Small intestine (tissue), 7 donors: ENCODE measurements around the gene TNRC6B. TPM values are rescaled to one million over a fixed set of nuclear protein-coding genes. Genes with fewer than 3 reads are reported as not detected.
A peak's percentile ranks its signal among the peaks of the same experiment; 100 is the strongest.

Experiments used
- DNase-seq, 2 donors: peaks; one replicate each; pipeline versions ENCODE4 v3.0.0 to v3.0.0-alpha.2; 2013
- FAIRE-seq: peaks from 2 replicates; lab custom pipeline; 2012; peaks lifted over from hg19 to GRCh38; lab: Jason Lieb, UNC
- H3K27ac ChIP-seq, 3 donors: one replicate each; pipeline ENCODE4 v1.5.1; 2013; ENCODE audit warnings: low read length in 2 of 3, mild to moderate bottlenecking in 2 of 3, control low read depth in 1 of 3, inconsistent platforms in 1 of 3, low read depth in 1 of 3, moderate library complexity in 1 of 3
- H3K27me3 ChIP-seq, 3 donors: one replicate each; pipeline ENCODE4 v1.6.1; 2013; ENCODE audit warnings: low read length in 3 of 3, inconsistent platforms in 1 of 3; ENCODE audit not compliant: control insufficient read depth in 3 of 3, insufficient read depth in 3 of 3
- H3K36me3 ChIP-seq, 3 donors: one replicate each; pipeline ENCODE4 v1.6.1; 2013; ENCODE audit warnings: low read length in 3 of 3, inconsistent platforms in 1 of 3, low read depth in 1 of 3, mild to moderate bottlenecking in 1 of 3, moderate library complexity in 1 of 3; ENCODE audit not compliant: control insufficient read depth in 3 of 3, insufficient read depth in 2 of 3
- H3K4me1 ChIP-seq, 3 donors: one replicate each; pipeline ENCODE4 v1.6.1; 2013; ENCODE audit warnings: low read length in 2 of 3, inconsistent platforms in 1 of 3, low read depth in 1 of 3, mild to moderate bottlenecking in 1 of 3, moderate library complexity in 1 of 3; ENCODE audit not compliant: control insufficient read depth in 3 of 3, insufficient read depth in 2 of 3
- H3K4me3 ChIP-seq, 3 donors: one replicate each; pipeline ENCODE4 v1.5.1; 2013; ENCODE audit warnings: low read length in 3 of 3, control low read depth in 1 of 3, inconsistent platforms in 1 of 3, low read depth in 1 of 3, mild to moderate bottlenecking in 1 of 3, moderate library complexity in 1 of 3
- H3K9me3 ChIP-seq, 2 donors: one replicate each; pipeline ENCODE4 v1.6.1; 2013; ENCODE audit warnings: low read depth in 1 of 2, low read length in 1 of 2; ENCODE audit not compliant: control insufficient read depth in 2 of 2, insufficient read depth in 1 of 2
- WGBS, 3 donors: extraction: QIAGEN DNeasy Blood & Tissue Kit; methylation state at CpG; one replicate each; pipeline ENCODE4 v1.1.7; 2013; 5-methylcytosine and 5-hydroxymethylcytosine counted together
- polyA plus RNA-seq, 4 donors: library from polyadenylated mRNA; stranded (reverse) in 3 of 4; unstranded in 1 of 4; fragments of 200-250 nt in 3 of 4; fragments of 120-200 nt in 1 of 4; gene quantifications; one replicate each; pipeline versions ENCODE4 v1.2.1 to v1.2.3, GENCODE V29; 2013
- donor health status: healthy with polysubstance abuse.
- donor health status: control.
- donor health status: control.
- donor health status: Bipolar disorder and iron deficiency.
- donor health status: healthy.

The TNRC6B gene
- polyA plus RNA-seq, 4 donors = 2.2 to 9.6 (median 5.9) TPM

DNA sequence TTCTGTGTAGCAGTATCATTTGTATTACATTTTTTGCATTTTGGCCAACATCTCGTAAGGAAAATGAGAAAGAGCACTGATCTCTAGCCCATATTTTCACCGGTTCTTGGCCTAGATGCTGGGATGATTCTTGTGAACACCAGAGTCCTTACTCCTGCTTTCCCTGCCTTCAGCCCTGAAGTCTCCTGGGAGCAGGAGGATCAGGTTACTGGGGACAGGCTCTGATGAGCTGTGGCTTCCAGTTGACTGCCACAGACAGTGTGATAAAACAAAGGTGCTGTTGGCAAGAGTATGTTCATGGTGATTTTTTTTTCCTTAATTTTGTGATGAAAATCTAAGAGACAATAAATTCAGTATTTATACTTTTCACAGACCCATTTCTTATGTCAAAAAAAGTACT, 134.3 kb downstream of the TNRC6B start:
- 89 to 96% (median 92%) methylated on average over 2 of the region's 2 CpGs for WGBS, 3 donors
- FAIRE-seq (no peak), DNase-seq (no peak)
- Histone ChIP-seq H3K4me1 (peaks cover 0 to 8% (median 0%) of the 10 kb centered on the region in 3 donors), H3K36me3 (peaks cover 8 to 52% (median 39%) of the 10 kb centered on the region in 3 donors), H3K27ac (peak overlapping the region in 1 of 3 donors; percentile 32), H3K9me3 (no peaks in the 10 kb centered on the region), H3K27me3 (no peaks in the 10 kb centered on the region), H3K4me3 (no peak overlapping the region)

DNA sequence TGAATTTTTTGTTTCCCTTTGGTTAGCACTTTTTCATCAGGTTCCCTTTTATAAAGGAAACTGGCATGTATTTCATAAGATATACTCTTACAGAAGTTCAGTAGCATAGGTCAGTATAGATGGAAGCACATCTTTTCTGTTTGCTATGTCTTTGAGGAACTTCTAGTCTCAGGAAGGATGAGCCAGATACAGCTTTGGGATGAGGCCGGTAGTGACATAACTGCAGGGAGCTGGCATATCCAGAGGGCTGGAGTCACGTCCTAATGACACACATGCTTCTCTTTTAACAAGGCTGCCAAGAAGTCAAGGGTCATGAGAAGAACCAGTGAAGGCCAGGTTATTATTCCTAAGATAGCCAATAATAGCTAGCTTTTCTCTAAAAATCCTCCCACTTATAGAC, 135.3 kb downstream of the TNRC6B start:
- Histone ChIP-seq H3K4me3 (no peak overlapping the region), H3K27me3 (no peaks in the 10 kb centered on the region), H3K4me1 (peaks cover 0 to 8% (median 0%) of the 10 kb centered on the region in 3 donors), H3K9me3 (no peaks in the 10 kb centered on the region), H3K36me3 (peaks cover 8 to 49% (median 33%) of the 10 kb centered on the region in 3 donors), H3K27ac (no peak overlapping the region)
- 70 to 76% (median 73%) methylated on average over 2 of the region's 2 CpGs for WGBS, 3 donors
- no peak for FAIRE-seq
- no peak for DNase-seq

- no peak overlapping the region for H3K27ac ChIP-seq
- peaks cover 0 to 8% (median 0%) of the 10 kb centered on the region in 3 donors for H3K4me1 ChIP-seq
- DNase-seq (no peak), FAIRE-seq (no peak)
- no peaks in the 10 kb centered on the region for H3K9me3 ChIP-seq
- H3K27me3 ChIP-seq = no peaks in the 10 kb centered on the region
- no peak overlapping the region for H3K4me3 ChIP-seq
- H3K36me3 ChIP-seq = peaks cover 8 to 50% (median 28%) of the 10 kb centered on the region in 3 donors
Measured at GRCh38 chr22:40314041-40314440, 136.3 kb downstream of the TNRC6B start.

DNA sequence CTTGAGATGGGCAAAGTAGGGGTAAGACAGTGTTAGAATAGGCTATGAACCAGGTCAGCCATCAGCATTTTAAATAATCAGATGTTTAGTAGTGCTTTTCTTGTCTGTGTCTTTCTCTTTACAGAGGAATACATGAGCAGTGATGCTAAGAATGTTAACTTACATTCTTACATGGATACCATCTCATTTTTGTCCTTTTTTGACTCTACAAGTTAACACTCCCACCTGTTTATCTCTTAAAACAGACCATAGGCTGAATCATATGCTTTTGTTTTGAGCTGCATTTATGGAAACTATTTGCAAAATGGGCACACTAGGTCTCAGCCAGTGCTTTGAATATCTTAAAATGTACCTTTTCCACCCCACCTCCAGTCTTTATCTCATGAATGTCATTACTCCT, 143.0 kb downstream of the TNRC6B start:
- no peaks in the 10 kb centered on the region for H3K4me1 ChIP-seq
- DNase-seq (no peak), FAIRE-seq (no peak)
- H3K27ac ChIP-seq = no peak overlapping the region
- no peaks in the 10 kb centered on the region for H3K9me3 ChIP-seq
- no peaks in the 10 kb centered on the region for H3K27me3 ChIP-seq
- H3K4me3 ChIP-seq = no peak overlapping the region
- peaks cover 9 to 58% (median 35%) of the 10 kb centered on the region in 3 donors for H3K36me3 ChIP-seq

- H3K36me3 ChIP-seq = peaks cover 9 to 49% (median 29%) of the 10 kb centered on the region in 3 donors
- DNase-seq (no peak), FAIRE-seq (no peak)
- no peaks in the 10 kb centered on the region for H3K4me1 ChIP-seq
- H3K9me3 ChIP-seq = no peaks in the 10 kb centered on the region
- WGBS, 3 donors = 73 to 89% (median 83%) methylated on average over 5 of the region's 5 CpGs
- no peak overlapping the region for H3K4me3 ChIP-seq
- H3K27ac ChIP-seq = no peak overlapping the region
- no peaks in the 10 kb centered on the region for H3K27me3 ChIP-seq
Measured at GRCh38 chr22:40322021-40322420, 144.3 kb downstream of the TNRC6B start.

- Histone ChIP-seq H3K9me3 (no peaks in the 10 kb centered on the region), H3K4me1 (peaks cover 0 to 3% (median 0%) of the 10 kb centered on the region in 3 donors), H3K4me3 (no peak overlapping the region), H3K27me3 (no peaks in the 10 kb centered on the region), H3K36me3 (peaks cover 9 to 45% (median 29%) of the 10 kb centered on the region in 3 donors), H3K27ac (no peak overlapping the region)
- FAIRE-seq (no peak), DNase-seq (no peak)
- 88 to 90% (median 88%) methylated on average over 17 of the region's 17 CpGs for WGBS, 3 donors
Measured at GRCh38 chr22:40322818-40323447, 145.2 kb downstream of the TNRC6B start.

GRCh38 chr22:40323681-40324171, 146.0 kb downstream of the TNRC6B start:
- H3K4me1 ChIP-seq = peaks cover 0 to 3% (median 0%) of the 10 kb centered on the region in 3 donors
- H3K27me3 ChIP-seq = no peaks in the 10 kb centered on the region
- no peaks in the 10 kb centered on the region for H3K9me3 ChIP-seq
- peak overlapping the region in 2 of 3 donors; percentile 15 to 89 for H3K27ac ChIP-seq
- DNase-seq (no peak), FAIRE-seq (no peak)
- no peak overlapping the region for H3K4me3 ChIP-seq
- peaks cover 9 to 39% (median 29%) of the 10 kb centered on the region in 3 donors for H3K36me3 ChIP-seq
- 69 to 86% (median 77%) methylated on average over 8 of the region's 8 CpGs for WGBS, 3 donors

GRCh38 chr22:40324468-40325305, 147.0 kb downstream of the TNRC6B start:
- no peak for FAIRE-seq
- 67 to 79% (median 68%) methylated on average over 19 of the region's 19 CpGs for WGBS, 3 donors
- peaks cover 6 to 34% (median 27%) of the 10 kb centered on the region in 3 donors for H3K36me3 ChIP-seq

More at GRCh38 chr22:40324468-40325305, 147.0 kb downstream of the TNRC6B start:
- Histone ChIP-seq H3K27ac (peak overlapping the region in 2 of 3 donors; percentile 65 to 89), H3K4me1 (peaks cover 0 to 3% (median 0%) of the 10 kb centered on the region in 3 donors), H3K27me3 (no peaks in the 10 kb centered on the region), H3K9me3 (no peaks in the 10 kb centered on the region), H3K4me3 (no peak overlapping the region)
- DNase-seq = peak in 1 of 2 donors; percentile 56
